Fibroblast of skin of back (primary cell): ENCODE measurements around the gene ELAVL2.

Experiments used
- DNase-seq: peaks from one replicate; pipeline ENCODE4 v3.0.0-alpha.2; 2013

ELAVL2 gene

GRCh38 chr9:23721466-23721865, 104.6 kb downstream of the ELAVL2 start:
- DNase-seq: no peak

GRCh38 chr9:23717505-23717904, 108.5 kb downstream of the ELAVL2 start:
- DNase-seq: no peak

- no peak for DNase-seq
Measured at GRCh38 chr9:23707249-23707648, 118.8 kb downstream of the ELAVL2 start.

GRCh38 chr9:23702311-23702922, 123.6 kb downstream of the ELAVL2 start:
- no peak for DNase-seq

GRCh38 chr9:23701291-23701690, 124.7 kb downstream of the ELAVL2 start:
- DNase-seq: no peak

GRCh38 chr9:23700359-23700758, 125.7 kb downstream of the ELAVL2 start:
- DNase-seq: no peak

GRCh38 chr9:23698161-23698560, 127.9 kb downstream of the ELAVL2 start:
- no peak for DNase-seq

- no peak for DNase-seq
Measured at GRCh38 chr9:23695572-23695971, 130.5 kb downstream of the ELAVL2 start.

- DNase-seq: no peak
Measured at GRCh38 chr9:23693374-23693773, 132.7 kb downstream of the ELAVL2 start.

GRCh38 chr9:23686896-23687295, 139.1 kb downstream of the ELAVL2 start:
- DNase-seq: no peak

- DNase-seq: no peak
Measured at GRCh38 chr9:23686257-23686656, 139.8 kb downstream of the ELAVL2 start.

GRCh38 chr9:23683611-23684061, 142.4 kb downstream of the ELAVL2 start:
- DNase-seq: peak; percentile 52

- peak; percentile 7 for DNase-seq
Measured at GRCh38 chr9:23682891-23683431, 143.1 kb downstream of the ELAVL2 start.

GRCh38 chr9:23682352-23682751, 143.7 kb downstream of the ELAVL2 start:
- DNase-seq: no peak

GRCh38 chr9:23677446-23677845, 148.6 kb downstream of the ELAVL2 start:
- no peak for DNase-seq

GRCh38 chr9:23674016-23674585, 151.9 kb downstream of the ELAVL2 start:
- DNase-seq: no peak

GRCh38 chr9:23672151-23672550, 153.9 kb downstream of the ELAVL2 start:
- DNase-seq: no peak

GRCh38 chr9:23669776-23670175, 156.3 kb downstream of the ELAVL2 start:
- no peak for DNase-seq

- DNase-seq: no peak
Measured at GRCh38 chr9:23665635-23666034, 160.4 kb downstream of the ELAVL2 start.

- DNase-seq: no peak
Measured at GRCh38 chr9:23665051-23665450, 161.0 kb downstream of the ELAVL2 start.

GRCh38 chr9:23663946-23664345, 162.1 kb downstream of the ELAVL2 start:
- no peak for DNase-seq

- peak; percentile 4 for DNase-seq
Measured at GRCh38 chr9:23663536-23663935, 162.5 kb downstream of the ELAVL2 start.

- no peak for DNase-seq
Measured at GRCh38 chr9:23663125-23663524, 162.9 kb downstream of the ELAVL2 start.

- DNase-seq: no peak
Measured at GRCh38 chr9:23662320-23662719, 163.7 kb downstream of the ELAVL2 start.
